Activated CD4-positive, alpha-beta T cell treated with anti-CD3 and anti-CD28 coated beads for 36 hours (primary cell): Measurements from ENCODE around the gene GGT6. TPM values are rescaled to one million over a fixed set of nuclear protein-coding genes. Genes with fewer than 3 reads are reported as not detected.

Source experiments
- ATAC-seq: fragments of 200-7000 bp; cut with Tn5 transposase; one replicate; pipeline ENCODE4 v1.10.0; 2021; ENCODE audit warnings: mild to moderate bottlenecking, moderate library complexity
- CTCF ChIA-PET: fragments of 350-600 bp; sonication (Branson Sonifier 250); formaldehyde crosslinking; loops from one replicate; lab custom pipeline; 2021; ENCODE audit warnings: antibody characterized with exemption; lab: Charles Lee
- POLR2A ChIA-PET: fragments of 350-600 bp; sonication (Branson Sonifier 250); formaldehyde crosslinking; loops from one replicate; lab custom pipeline; 2021; ENCODE audit warnings: antibody characterized with exemption, inconsistent platforms; lab: Charles Lee
- DNase-seq: peaks from one replicate; pipeline ENCODE4 v3.0.0-alpha.2; 2020
- H3K27ac Mint-ChIP-seq: one replicate; pipeline ENCODE4 v1.8.0; 2021; ENCODE audit warnings: mixed read lengths
- H3K27me3 Mint-ChIP-seq: one replicate; pipeline ENCODE4 v1.8.0; 2021; ENCODE audit warnings: mixed read lengths
- H3K36me3 Mint-ChIP-seq: one replicate; pipeline ENCODE4 v1.8.0; 2021; ENCODE audit warnings: low read depth, mixed read lengths
- H3K4me1 Mint-ChIP-seq: one replicate; pipeline ENCODE4 v1.8.0; 2021; ENCODE audit warnings: mixed read lengths
- H3K4me3 Mint-ChIP-seq: one replicate; pipeline ENCODE4 v1.8.0; 2021; ENCODE audit warnings: mild to moderate bottlenecking, moderate library complexity, mixed read lengths
- H3K9me3 Mint-ChIP-seq: one replicate; pipeline ENCODE4 v1.8.0; 2021; ENCODE audit warnings: low read depth, mixed read lengths
- intact Hi-C, 2 experiments: fragments of 100-400 bp; cut with DNase I in 1 of 2; cut with micrococcal nuclease in 1 of 2; formaldehyde crosslinking; loops; one replicate each; pipeline versions ENCODE4 v1.14.2 to v1.15.1; 2022 to 2024; cut with DNase I, micrococcal nuclease
- total RNA-seq, 2 experiments: library from RNA; stranded (reverse); gene quantifications; one replicate each; pipeline ENCODE4 v1.2.3, GENCODE V29; 2021

The GGT6 gene
- total RNA-seq, 2 experiments from 2014 or later: not detected

GRCh38 chr17:4520894-4521600 lies 39.3 kb downstream of the GGT6 start:
- no peak overlapping the region for H3K4me3 Mint-ChIP-seq
- CTCF ChIA-PET: no interaction called here
- no peaks in the 10 kb centered on the region for H3K9me3 Mint-ChIP-seq
- DNase-seq (no peak), ATAC-seq (no peak)
- H3K27me3 Mint-ChIP-seq: no peaks in the 10 kb centered on the region
- no peak overlapping the region for H3K27ac Mint-ChIP-seq
- H3K36me3 Mint-ChIP-seq: no peaks in the 10 kb centered on the region
- no peaks in the 10 kb centered on the region for H3K4me1 Mint-ChIP-seq
- intact Hi-C loops: no loop called here
- POLR2A ChIA-PET: no interaction called here

DNA sequence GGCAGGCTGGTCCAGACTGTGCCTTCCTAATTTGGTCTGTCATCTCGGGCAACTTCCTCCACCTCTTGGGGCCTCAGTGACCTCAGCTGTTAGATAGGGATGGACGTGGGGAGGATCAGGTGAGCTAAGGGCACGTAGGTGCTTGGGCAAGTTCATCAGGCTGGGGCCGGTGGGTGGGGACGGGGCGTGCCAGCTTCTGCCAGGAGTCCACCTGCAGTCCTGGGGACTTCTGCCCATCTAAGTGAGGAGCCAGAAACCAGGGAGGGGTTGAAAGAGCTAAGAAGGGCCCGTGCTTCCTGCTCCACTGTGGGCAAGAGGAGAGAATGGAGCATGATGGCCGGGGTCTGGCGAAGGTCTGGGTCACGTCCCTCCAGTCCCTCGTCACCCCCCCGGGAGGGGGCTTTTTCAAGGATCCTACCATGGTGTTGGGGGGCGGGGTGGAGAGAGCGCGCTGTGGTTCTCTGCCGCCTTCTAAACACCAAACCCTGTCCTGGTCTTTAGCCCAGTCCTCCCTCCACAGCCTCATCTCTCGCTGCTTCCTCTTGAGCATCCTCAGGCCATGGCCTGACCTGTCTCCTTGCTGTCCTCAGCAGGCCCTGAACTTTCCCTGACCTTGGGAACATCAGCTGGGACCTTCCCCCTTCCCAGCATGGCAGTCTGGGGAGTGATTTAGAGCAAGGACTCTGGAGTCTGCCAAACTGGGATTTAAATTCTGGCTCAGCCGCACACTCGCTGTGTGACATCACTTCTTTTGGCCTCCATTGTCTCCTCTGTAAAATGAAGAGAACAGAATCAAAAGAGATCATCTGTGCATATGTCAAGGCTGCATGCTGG lies 40.1 kb downstream of the GGT6 start:
- POLR2A ChIA-PET: no interaction called here

DNA sequence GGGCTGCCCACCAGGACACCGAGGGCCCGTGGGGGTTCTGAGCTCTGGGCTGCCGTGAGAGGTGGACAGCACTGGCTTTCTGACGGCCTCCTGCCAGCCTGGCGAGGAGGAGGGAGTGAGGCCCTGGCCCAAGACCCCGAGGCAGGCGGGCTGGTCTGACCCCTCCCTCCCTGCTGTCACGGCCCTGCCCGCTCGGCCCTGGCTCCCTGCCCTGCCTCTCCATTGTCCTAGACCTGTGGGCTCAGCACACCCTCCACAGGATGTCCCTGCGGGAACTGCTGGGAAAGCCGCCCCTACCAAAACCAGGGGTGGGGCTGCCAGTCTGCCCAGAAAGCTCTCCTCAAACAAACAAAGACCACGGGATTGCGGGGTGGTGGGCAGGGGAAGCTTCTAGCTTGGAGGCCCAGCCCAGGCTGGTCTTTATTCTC lies 41.0 kb downstream of the GGT6 start:
- Mint-ChIP-seq H3K27ac (no peak overlapping the region), H3K27me3 (no peaks in the 10 kb centered on the region), H3K36me3 (no peaks in the 10 kb centered on the region), H3K4me3 (no peak overlapping the region), H3K4me1 (no peaks in the 10 kb centered on the region), H3K9me3 (no peaks in the 10 kb centered on the region)
- ATAC-seq: no peak
- POLR2A ChIA-PET: no interaction called here
- CTCF ChIA-PET: no interaction called here
- intact Hi-C loops: no loop called here
- no peak for DNase-seq

More for the DNA sequence above, 40.1 kb downstream of the GGT6 start:
- DNase-seq (no peak), ATAC-seq (no peak)
- Mint-ChIP-seq H3K4me1 (no peaks in the 10 kb centered on the region), H3K4me3 (no peak overlapping the region), H3K27ac (no peak overlapping the region), H3K9me3 (no peaks in the 10 kb centered on the region), H3K36me3 (no peaks in the 10 kb centered on the region), H3K27me3 (no peaks in the 10 kb centered on the region)
- intact Hi-C loops: no loop called here
- CTCF ChIA-PET: interaction anchor here (0.7 kb wide), 1 partner anchor 793 kb away, joined by 3 read pairs; no protein-coding TSS in a partner anchor

- ChIA-PET POLR2A (no interaction called here), CTCF (no interaction called here)
- Mint-ChIP-seq H3K36me3 (no peaks in the 10 kb centered on the region), H3K4me1 (no peaks in the 10 kb centered on the region), H3K27me3 (no peaks in the 10 kb centered on the region), H3K9me3 (no peaks in the 10 kb centered on the region), H3K27ac (no peak overlapping the region), H3K4me3 (no peak overlapping the region)
- DNase-seq: no peak
- no peak for ATAC-seq
- intact Hi-C loops: no loop called here
These were observed 41.5 kb downstream of the GGT6 start for GRCh38 chr17:4518901-4519300.

DNA sequence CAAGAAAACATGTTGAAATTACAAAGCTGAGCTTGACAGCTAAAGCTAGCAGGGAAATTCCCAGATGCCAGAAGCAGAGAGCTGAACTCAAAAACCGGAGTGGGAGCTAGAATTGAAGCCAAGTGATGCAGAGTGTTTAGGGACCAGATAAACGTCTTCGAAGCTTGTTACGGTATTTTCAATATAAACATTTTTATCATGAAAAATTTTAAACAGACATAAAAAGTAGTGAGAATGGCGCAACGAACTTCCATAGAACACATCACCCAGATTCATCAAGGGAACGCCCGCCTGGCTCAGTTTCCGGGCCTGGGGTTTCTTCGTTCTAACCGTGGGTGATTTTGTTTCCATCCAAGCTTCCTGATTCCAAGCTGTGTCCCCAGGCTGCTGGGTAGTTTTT lies 43.6 kb downstream of the GGT6 start:
- Mint-ChIP-seq H3K4me3 (no peak overlapping the region), H3K9me3 (no peaks in the 10 kb centered on the region), H3K4me1 (no peaks in the 10 kb centered on the region), H3K36me3 (no peaks in the 10 kb centered on the region), H3K27ac (no peak overlapping the region), H3K27me3 (no peaks in the 10 kb centered on the region)
- DNase-seq (no peak), ATAC-seq (no peak)
- ChIA-PET CTCF (interaction anchor here (0.8 to 1.2 kb wide), 3 partner anchors 16 to 265 kb away, joined by 3 to 4 read pairs (median 3); no protein-coding TSS in a partner anchor), POLR2A (no interaction called here)
- intact Hi-C loops: no loop called here

DNA sequence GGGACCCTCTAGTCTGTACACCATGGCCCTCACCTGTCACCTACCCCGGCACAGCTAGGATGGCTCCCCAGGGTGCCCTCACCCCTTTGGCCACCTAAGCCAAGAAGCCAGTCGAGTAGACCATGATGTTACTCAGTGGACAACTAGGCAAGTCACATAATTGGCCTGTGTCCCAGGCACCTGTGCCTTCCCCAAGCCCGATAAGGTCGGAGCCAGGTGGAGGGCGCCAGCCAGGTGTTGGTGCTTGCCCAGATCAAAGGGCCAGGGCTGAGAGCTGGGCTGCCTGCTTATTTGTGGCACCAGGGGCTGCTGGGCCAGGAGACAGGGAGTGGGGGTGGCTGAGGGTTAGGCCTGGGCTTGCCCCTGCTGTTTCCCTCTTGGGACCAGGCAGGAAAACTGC lies 44.9 kb downstream of the GGT6 start:
- POLR2A ChIA-PET: no interaction called here
- Mint-ChIP-seq H3K4me3 (no peak overlapping the region), H3K36me3 (no peaks in the 10 kb centered on the region), H3K9me3 (no peaks in the 10 kb centered on the region), H3K27me3 (no peaks in the 10 kb centered on the region), H3K27ac (no peak overlapping the region), H3K4me1 (peaks cover 1% of the 10 kb centered on the region)
- ATAC-seq (no peak), DNase-seq (no peak)
- CTCF ChIA-PET: no interaction called here
- intact Hi-C loops: no loop called here

- Mint-ChIP-seq H3K4me3 (no peak overlapping the region), H3K36me3 (no peaks in the 10 kb centered on the region), H3K4me1 (peaks cover 2% of the 10 kb centered on the region), H3K27ac (no peak overlapping the region), H3K9me3 (no peaks in the 10 kb centered on the region), H3K27me3 (no peaks in the 10 kb centered on the region)
- ChIA-PET CTCF (no interaction called here), POLR2A (no interaction called here)
- intact Hi-C loops: no loop called here
- no peak for ATAC-seq
- DNase-seq: no peak
These were observed 45.6 kb downstream of the GGT6 start for GRCh38 chr17:4514779-4515178.

DNA sequence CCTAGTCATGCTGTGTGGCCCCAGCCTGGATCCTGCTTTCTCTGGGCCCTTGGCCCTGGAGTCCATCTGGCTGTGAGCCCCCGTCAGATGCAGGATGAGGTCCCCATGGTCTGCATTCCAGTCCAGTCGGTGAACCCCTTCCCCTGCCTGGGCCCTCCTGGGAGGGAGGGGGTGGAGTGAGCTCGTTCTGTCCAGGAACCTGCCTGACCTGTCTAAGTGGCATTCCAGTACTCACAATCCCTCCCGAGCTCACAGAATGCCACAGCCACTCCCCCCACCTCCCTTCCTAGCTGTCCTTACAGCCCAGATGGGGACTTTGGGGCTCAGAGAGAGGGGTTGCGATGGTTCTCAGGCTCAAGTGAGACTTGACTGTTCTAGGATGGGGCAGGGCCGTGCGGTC lies 46.2 kb downstream of the GGT6 start:
- DNase-seq (no peak), ATAC-seq (no peak)
- no peaks in the 10 kb centered on the region for H3K36me3 Mint-ChIP-seq
- no peaks in the 10 kb centered on the region for H3K9me3 Mint-ChIP-seq
- ChIA-PET POLR2A (no interaction called here), CTCF (interaction anchor here (0.7 kb wide), 1 partner anchor 177 kb away, joined by 3 read pairs; no protein-coding TSS in a partner anchor)
- H3K27ac Mint-ChIP-seq: no peak overlapping the region
- no peaks in the 10 kb centered on the region for H3K27me3 Mint-ChIP-seq
- peaks cover 8% of the 10 kb centered on the region for H3K4me1 Mint-ChIP-seq
- intact Hi-C loops: no loop called here
- no peak overlapping the region for H3K4me3 Mint-ChIP-seq

- Mint-ChIP-seq H3K27ac (no peak overlapping the region), H3K27me3 (no peaks in the 10 kb centered on the region), H3K4me3 (no peak overlapping the region), H3K9me3 (no peaks in the 10 kb centered on the region), H3K4me1 (peaks cover 14% of the 10 kb centered on the region), H3K36me3 (no peaks in the 10 kb centered on the region)
- DNase-seq (no peak), ATAC-seq (no peak)
- ChIA-PET CTCF (interaction anchor here (0.7 kb wide), 1 partner anchor 176 kb away, joined by 3 read pairs; no protein-coding TSS in a partner anchor), POLR2A (no interaction called here)
- intact Hi-C loops: no loop called here
These were observed 47.0 kb downstream of the GGT6 start for GRCh38 chr17:4513113-4514032.

DNA sequence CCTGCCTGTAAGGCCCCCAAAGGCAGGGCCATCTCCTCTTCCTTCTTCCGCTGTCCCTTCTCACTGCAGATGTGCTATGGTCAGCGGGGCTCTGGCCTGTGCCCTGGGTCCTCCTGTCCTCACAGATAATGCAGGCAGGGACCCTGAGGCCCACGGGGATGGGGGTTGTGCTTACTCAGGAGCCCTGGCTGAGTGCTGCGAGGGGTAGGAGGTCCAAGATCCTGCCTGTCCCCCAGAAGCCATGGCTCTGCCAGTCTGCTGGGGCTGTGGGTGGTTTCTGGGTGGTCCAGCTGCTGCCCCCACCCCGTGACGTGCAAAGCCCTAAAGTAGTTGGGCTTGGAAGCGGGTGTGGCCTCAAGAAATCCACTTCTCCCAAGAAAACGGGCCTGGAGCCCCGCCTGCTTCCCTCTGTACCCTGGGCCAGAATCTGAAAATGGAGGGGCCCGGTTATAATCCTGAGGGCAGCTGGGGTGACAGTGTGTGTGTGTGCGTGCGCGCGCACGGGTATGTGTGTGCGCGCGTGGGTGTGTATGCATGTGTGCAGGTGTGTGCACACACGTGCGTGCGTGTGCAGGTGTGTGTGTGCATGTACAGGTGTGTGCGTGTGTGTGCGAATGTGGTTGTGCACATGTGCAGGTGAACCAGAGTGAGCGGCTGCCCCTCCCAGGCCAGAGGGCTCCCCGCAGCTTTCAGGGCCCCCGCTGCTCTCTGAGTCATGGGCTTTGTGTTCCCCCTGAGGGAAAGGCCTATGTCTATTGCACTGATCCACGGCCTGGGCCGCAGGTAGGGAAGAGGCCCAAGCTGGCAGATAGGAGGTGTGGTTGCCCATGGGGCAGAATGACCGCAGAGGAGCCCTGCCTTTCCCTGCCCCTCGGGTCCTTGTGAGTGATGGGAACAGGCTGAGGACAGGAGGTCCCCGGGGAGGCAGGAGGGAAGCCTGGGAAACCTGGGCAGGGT lies 47.9 kb downstream of the GGT6 start:
- Mint-ChIP-seq H3K4me3 (no peak overlapping the region), H3K4me1 (peaks cover 14% of the 10 kb centered on the region), H3K27me3 (no peaks in the 10 kb centered on the region), H3K36me3 (no peaks in the 10 kb centered on the region), H3K27ac (no peak overlapping the region), H3K9me3 (no peaks in the 10 kb centered on the region)
- POLR2A ChIA-PET: no interaction called here
- CTCF ChIA-PET: no interaction called here
- intact Hi-C loops: no loop called here
- DNase-seq (no peak), ATAC-seq (no peak)
